Keratinocyte (primary cell): ENCODE measurements around the gene SLC27A1. TPM values are rescaled to one million over a fixed set of nuclear protein-coding genes. Genes with fewer than 3 reads are reported as not detected.
"Not testable (repeated sequence)": the region's sequence is repeated elsewhere in the genome, so short reads cannot be mapped to it uniquely, and the experiment has no call there.

ENCODE experiments used
- DNase-seq: peaks from one replicate; pipeline ENCODE4 v3.0.0-alpha.2; 2011; ENCODE audit warnings: low read depth, missing footprints, low spot score
- FAIRE-seq: peaks from 2 replicates; lab custom pipeline; 2011; peaks lifted over from hg19 to GRCh38; lab: Jason Lieb, UNC
- H2AFZ ChIP-seq: 2 replicates; pipeline ENCODE4 v1.6.0; 2012; ENCODE audit warnings: low read length, control low read depth, inconsistent platforms; ENCODE audit not compliant: control insufficient read depth
- H3K27ac ChIP-seq: 2 replicates; pipeline ENCODE4 v1.5.1; 2011; ENCODE audit warnings: low read length; ENCODE audit not compliant: control insufficient read depth, insufficient read depth
- H3K27me3 ChIP-seq: 3 replicates; pipeline ENCODE4 v1.6.0; 2011; ENCODE audit warnings: low read length; ENCODE audit not compliant: control insufficient read depth, insufficient read depth; ENCODE audit errors: extremely low read depth
- H3K36me3 ChIP-seq, 2 experiments: 2 replicates in 1 of 2; 3 replicates in 1 of 2; pipeline ENCODE4 v1.5.1; 2011; ENCODE audit warnings: low read length in 2 of 2, mild to moderate bottlenecking in 1 of 2; ENCODE audit not compliant: control insufficient read depth in 2 of 2, insufficient read depth in 2 of 2; ENCODE audit errors: extremely low read depth in 1 of 2
- H3K4me1 ChIP-seq: 3 replicates; pipeline ENCODE4 v1.5.1; 2011; ENCODE audit warnings: low read length; ENCODE audit not compliant: control insufficient read depth, insufficient read depth; ENCODE audit errors: extremely low read depth
- H3K4me2 ChIP-seq: 3 replicates; pipeline ENCODE4 v1.6.0; 2011; ENCODE audit warnings: low read depth, low read length; ENCODE audit not compliant: control insufficient read depth, insufficient read depth; ENCODE audit errors: extremely low read depth
- H3K4me3 ChIP-seq, 3 experiments: fragments of 200-600 bp in 1 of 3; sonication (generic) in 1 of 3; 2 replicates in 2 of 3; 3 replicates in 1 of 3; pipeline ENCODE4 v1.5.1; 2011 to 2016; ENCODE audit warnings: low read length in 3 of 3, mild to moderate bottlenecking in 3 of 3, control low read depth in 2 of 3, inconsistent platforms in 1 of 3, low read depth in 1 of 3, mixed read lengths in 1 of 3, mixed run types in 1 of 3, moderate library complexity in 1 of 3; ENCODE audit not compliant: control insufficient read depth in 2 of 3, insufficient read depth in 2 of 3; ENCODE audit errors: extremely low read depth in 1 of 3
- H3K79me2 ChIP-seq: 2 replicates; pipeline ENCODE4 v1.6.0; 2012; ENCODE audit warnings: low read length; ENCODE audit not compliant: control insufficient read depth, insufficient read depth
- H3K9ac ChIP-seq: 3 replicates; pipeline ENCODE4 v1.6.0; 2011; ENCODE audit warnings: low read length; ENCODE audit not compliant: control insufficient read depth, insufficient read depth; ENCODE audit errors: extremely low read depth
- H3K9me1 ChIP-seq: 3 replicates; pipeline ENCODE4 v1.6.0; 2011; ENCODE audit warnings: low read length; ENCODE audit not compliant: control insufficient read depth, insufficient read depth; ENCODE audit errors: extremely low read depth
- H3K9me3 ChIP-seq: 2 replicates; pipeline ENCODE4 v1.5.1; 2012; ENCODE audit warnings: low read depth, low read length; ENCODE audit not compliant: control insufficient read depth
- H4K20me1 ChIP-seq: 3 replicates; pipeline ENCODE4 v1.6.0; 2011; ENCODE audit warnings: low read length; ENCODE audit not compliant: control insufficient read depth, insufficient read depth; ENCODE audit errors: extremely low read depth
- CTCF ChIP-seq, 3 experiments: IDR thresholded peaks in 1 of 3; conservative IDR thresholded peaks in 1 of 3; optimal IDR thresholded peaks in 1 of 3; 2 replicates in 2 of 3; 3 replicates in 1 of 3; pipeline versions ENCODE3 to v1.5.1; 2011; ENCODE audit warnings: low read length in 3 of 3, mild to moderate bottlenecking in 3 of 3, moderate library complexity in 2 of 3, control low read depth in 1 of 3, inconsistent platforms in 1 of 3; ENCODE audit not compliant: insufficient read depth in 2 of 3; ENCODE audit errors: extremely low read depth in 1 of 3
- EZH2 ChIP-seq: IDR thresholded peaks from one replicate; pipeline ENCODE4 v1.6.1; 2012; ENCODE audit warnings: inconsistent platforms, mild to moderate bottlenecking, low read length, moderate library complexity
- dilution Hi-C: fragments of 300-500 bp; cut with MboI; formaldehyde crosslinking; loops from one replicate; pipeline ENCODE4 v1.7.0; 2020; ENCODE audit warnings: low sequenced_read_pairs; ENCODE audit not compliant: extremely low pct_ligation_motif_present
- polyA plus RNA-seq, 5 experiments: library from polyadenylated mRNA; depleted of rRNA in 3 of 5; stranded (reverse) in 3 of 5; stranded (forward) in 1 of 5; unstranded in 1 of 5; fragments of >200 nt; gene quantifications; 1 replicate in 1 of 5; 2 replicates in 3 of 5; 3 replicates in 1 of 5; pipeline versions ENCODE4 v1.2.1 to v1.2.3, GENCODE V29; 2011 to 2012; ENCODE audit warnings: missing spikeins in 2 of 5, low read depth in 1 of 5, low replicate concordance in 1 of 5

Gene SLC27A1
- polyA plus RNA-seq, 1 donor (not counting 4 experiments of a cell fraction or from before 2014, with no cell fraction given): 8.4 TPM

- Histone ChIP-seq H3K79me2 (no peaks in the 10 kb centered on the region), H3K9ac (no peak overlapping the region), H4K20me1 (no peaks in the 10 kb centered on the region), H3K4me1 (peaks cover 6% of the 10 kb centered on the region), H3K4me2 (no peak overlapping the region), H3K9me3 (no peaks in the 10 kb centered on the region), H3K9me1 (no peaks in the 10 kb centered on the region), H2AFZ (no peak overlapping the region), H3K36me3 (no peaks in the 10 kb centered on the region), H3K27ac (no peak overlapping the region), H3K4me3 (no peak overlapping the region), H3K27me3 (no peaks in the 10 kb centered on the region)
- FAIRE-seq (no peak), DNase-seq (no peak)
- dilution Hi-C loops: no loop called here
- TF ChIP-seq CTCF (optimal IDR thresholded peaks at IDR 0.05 in 1 of 3, IDR thresholded peaks at IDR 0.05 in 1 of 3, conservative IDR thresholded peaks at IDR 0.05 in 1 of 3; ENCODE audit: extremely low read depth in 1 of 3, insufficient read depth in 2 of 3, low read length in 3 of 3): no peak
- no peak for TF ChIP-seq EZH2
Measured at GRCh38 chr19:17549085-17549740, 78.9 kb downstream of the SLC27A1 start.

- Histone ChIP-seq H3K4me2 (no peak overlapping the region), H3K4me1 (peaks cover 10% of the 10 kb centered on the region), H3K79me2 (no peaks in the 10 kb centered on the region), H3K9ac (no peak overlapping the region), H2AFZ (no peak overlapping the region), H3K4me3 (no peak overlapping the region), H3K27ac (no peak overlapping the region), H3K9me3 (no peaks in the 10 kb centered on the region), H3K36me3 (no peaks in the 10 kb centered on the region), H3K9me1 (no peaks in the 10 kb centered on the region), H4K20me1 (no peaks in the 10 kb centered on the region), H3K27me3 (no peaks in the 10 kb centered on the region)
- no peak for TF ChIP-seq CTCF (optimal IDR thresholded peaks at IDR 0.05 in 1 of 3, IDR thresholded peaks at IDR 0.05 in 1 of 3, conservative IDR thresholded peaks at IDR 0.05 in 1 of 3; ENCODE audit: extremely low read depth in 1 of 3, insufficient read depth in 2 of 3, low read length in 3 of 3)
- dilution Hi-C loops: no loop called here
- FAIRE-seq: no peak
- DNase-seq: no peak
Measured at GRCh38 chr19:17550076-17550667, 79.8 kb downstream of the SLC27A1 start.

- H4K20me1 ChIP-seq, H3K9ac ChIP-seq, H3K4me3 ChIP-seq, dilution Hi-C loops, H3K4me2 ChIP-seq, H3K27me3 ChIP-seq, H3K36me3 ChIP-seq, H3K9me1 ChIP-seq, FAIRE-seq, H2AFZ ChIP-seq, H3K9me3 ChIP-seq, H3K27ac ChIP-seq, DNase-seq: not testable (repeated sequence)
- peaks cover 21% of the 10 kb centered on the region for H3K79me2 ChIP-seq
- H3K4me1 ChIP-seq: peaks cover 13% of the 10 kb centered on the region
Measured at GRCh38 chr19:17552735-17553134, 82.4 kb downstream of the SLC27A1 start.
